HepG2 (cell line): ENCODE results near the gene ANAPC10. TPM values are rescaled to one million over a fixed set of nuclear protein-coding genes. Genes with fewer than 3 reads are reported as not detected.

ENCODE experiments used
- ATAC-seq: fragments of 200-7000 bp; cut with Tn5 transposase; 3 replicates; pipeline ENCODE4 v1.9.1; 2020; ENCODE audit warnings: mild to moderate bottlenecking, moderate library complexity
- BruUV-seq: library from RNA; stranded (reverse); fragments of 400-500 nt; replicated peaks from 2 replicates; lab custom pipeline; 2021; lab: Mats Ljungman, UMichigan
- CTCF ChIA-PET: fragments of 300-600 bp; formaldehyde crosslinking; extraction: SDS; loops from one replicate; lab custom pipeline; 2021; ENCODE audit warnings: low total read pairs, inconsistent platforms, low intra/inter-chr PET ratio; lab: Yijun Ruan, JAX
- POLR2A ChIA-PET: fragments of 350-600 bp; sonication (Branson Sonifier 250); formaldehyde crosslinking; loops from one replicate; lab custom pipeline; 2020; ENCODE audit warnings: antibody characterized with exemption, inconsistent platforms; lab: Yijun Ruan, JAX
- DNase-seq: peaks from one replicate; pipeline ENCODE4 v3.0.0-alpha.2; 2015; ENCODE audit warnings: low spot score
- FAIRE-seq: peaks from 3 replicates; lab custom pipeline; 2011; peaks lifted over from hg19 to GRCh38; lab: Jason Lieb, UNC
- H2AFZ ChIP-seq: one replicate; pipeline ENCODE4 v1.6.1; 2011; ENCODE audit warnings: low read length, inconsistent platforms
- H3K27ac ChIP-seq: fragments of 300-600 bp; 3 replicates; pipeline ENCODE4 v1.8.0; 2011; ENCODE audit warnings: mixed run types, mild to moderate bottlenecking, mixed read lengths, low read length, inconsistent platforms; ENCODE audit not compliant: insufficient read depth; ENCODE audit errors: extremely low read length
- H3K27me3 ChIP-seq, 2 experiments: fragments of 200-600 bp in 1 of 2; 2 replicates in 1 of 2; 3 replicates in 1 of 2; pipeline versions ENCODE4 v1.6.0 to v1.8.0; 2011; ENCODE audit warnings: low read length in 2 of 2, mild to moderate bottlenecking in 2 of 2, moderate library complexity in 2 of 2, inconsistent platforms in 1 of 2; ENCODE audit not compliant: insufficient read depth in 2 of 2, control insufficient read depth in 1 of 2
- H3K36me3 ChIP-seq, 2 experiments: fragments of 200-600 bp in 1 of 2; replicated peaks in 1 of 2; 2 replicates in 1 of 2; 3 replicates in 1 of 2; pipeline versions ENCODE4 v1.5.1 to v1.8.0; 2011; ENCODE audit warnings: low read length in 2 of 2, inconsistent platforms in 1 of 2; ENCODE audit not compliant: insufficient read depth in 2 of 2, control insufficient read depth in 1 of 2
- H3K4me1 ChIP-seq: 2 replicates; pipeline ENCODE4 v1.5.1; 2012; ENCODE audit warnings: low read length, inconsistent platforms; ENCODE audit not compliant: insufficient read depth
- H3K4me2 ChIP-seq: 2 replicates; pipeline ENCODE4 v1.6.0; 2011; ENCODE audit warnings: low read depth, low read length, inconsistent platforms
- H3K4me3 ChIP-seq, 3 experiments: fragments of 200-600 bp in 1 of 3; sonication (generic), shearing (Covaris generic) in 1 of 3; replicated peaks in 1 of 3; 2 replicates each; pipeline ENCODE4 v1.5.1; 2011 to 2016; ENCODE audit warnings: low read length in 3 of 3, inconsistent platforms in 2 of 3, low read depth in 2 of 3, mild to moderate bottlenecking in 2 of 3, control low read depth in 1 of 3, mixed read lengths in 1 of 3; ENCODE audit not compliant: insufficient read depth in 1 of 3
- H3K79me2 ChIP-seq: one replicate; pipeline ENCODE4 v1.6.1; 2011; ENCODE audit warnings: low read length, inconsistent platforms; ENCODE audit not compliant: insufficient read depth
- H3K9ac ChIP-seq: 2 replicates; pipeline ENCODE4 v1.6.0; 2011; ENCODE audit warnings: mild to moderate bottlenecking, low read depth, low read length, inconsistent platforms; ENCODE audit not compliant: insufficient read depth
- H3K9me3 ChIP-seq: 2 replicates; pipeline ENCODE4 v1.5.1; 2012; ENCODE audit warnings: mild to moderate bottlenecking, low read length
- H4K20me1 ChIP-seq: 2 replicates; pipeline ENCODE4 v1.6.0; 2011; ENCODE audit warnings: inconsistent platforms, mild to moderate bottlenecking, low read length, moderate library complexity; ENCODE audit not compliant: insufficient read depth
- EED ChIP-seq: sonication (generic); formaldehyde crosslinking; IDR thresholded peaks from 2 replicates; pipeline ENCODE4 v1.5.0; 2020; ENCODE audit warnings: mild to moderate bottlenecking, missing genetic modification reagents
- KDM5B ChIP-seq: sonication (generic); formaldehyde crosslinking; IDR thresholded peaks from 2 replicates; pipeline ENCODE4 v1.4.0; 2020; ENCODE audit warnings: missing genetic modification reagents, mild to moderate bottlenecking, borderline replicate concordance
- NFE2L1 ChIP-seq: sonication (generic); formaldehyde crosslinking; IDR thresholded peaks from 2 replicates; pipeline ENCODE4 v1.4.0; 2020; ENCODE audit warnings: missing genetic modification reagents, mild to moderate bottlenecking, borderline replicate concordance
- SRSF4 ChIP-seq: fragments of 200-400 bp; formaldehyde crosslinking; IDR thresholded peaks from one replicate; pipeline ENCODE4 v1.6.1; 2018; ENCODE audit warnings: mild to moderate bottlenecking, low read depth, low read length, moderate library complexity; ENCODE audit not compliant: poor library complexity, severe bottlenecking
- TEAD2 ChIP-seq: sonication (generic); formaldehyde crosslinking; IDR thresholded peaks from 2 replicates; pipeline ENCODE4 v1.9.0; 2021; ENCODE audit warnings: missing genetic modification reagents
- TOE1 ChIP-seq: sonication (generic); formaldehyde crosslinking; IDR thresholded peaks from 2 replicates; pipeline ENCODE4 v1.4.0; 2020; ENCODE audit warnings: mild to moderate bottlenecking, missing genetic modification reagents
- TRIM24 ChIP-seq: sonication (generic); formaldehyde crosslinking; IDR thresholded peaks from 2 replicates; pipeline ENCODE4 v1.8.0; 2022; ENCODE audit warnings: mild to moderate bottlenecking, missing genetic modification reagents
- ZBTB38 ChIP-seq: sonication (generic); formaldehyde crosslinking; IDR thresholded peaks from 2 replicates; pipeline ENCODE4 v1.5.1; 2020; ENCODE audit warnings: mild to moderate bottlenecking, missing genetic modification reagents
- ZHX1 ChIP-seq: sonication (generic); formaldehyde crosslinking; IDR thresholded peaks from 2 replicates; pipeline ENCODE4 v1.8.1; 2022; ENCODE audit warnings: low read depth, mild to moderate bottlenecking, missing genetic modification reagents
- ZNF224 ChIP-seq: sonication (generic); formaldehyde crosslinking; IDR thresholded peaks from 2 replicates; pipeline ENCODE4 v1.5.0; 2020; ENCODE audit warnings: mild to moderate bottlenecking, missing genetic modification reagents
- ZNF24 ChIP-seq: fragments of 450-650 bp; IDR thresholded peaks from 2 replicates; pipeline ENCODE4 v1.6.1; 2017; ENCODE audit warnings: antibody characterized with exemption, mild to moderate bottlenecking
- ZNF546 ChIP-seq: sonication (generic); formaldehyde crosslinking; conservative IDR thresholded peaks from 2 replicates; pipeline ENCODE4 v1.8.1; 2023; ENCODE audit warnings: mild to moderate bottlenecking, missing genetic modification reagents
- ZNF577 ChIP-seq: sonication (generic); formaldehyde crosslinking; IDR thresholded peaks from 2 replicates; pipeline ENCODE4 v1.4.0; 2020; ENCODE audit warnings: mild to moderate bottlenecking, low read depth, missing genetic modification reagents, borderline replicate concordance
- WGBS: methylation state at CpG from one replicate; pipeline ENCODE4 v1.1.6; 2017; ENCODE audit warnings: low lambda C conversion rate; 5-methylcytosine and 5-hydroxymethylcytosine counted together
- in situ Hi-C: cut with HindIII; loops from 2 replicates; pipeline ENCODE4 v1.10.0; 2017; ENCODE audit warnings: low pct_unique_long_range_greater_than_20kb; ENCODE audit not compliant: extremely low pct_ligation_motif_present
- intact Hi-C: fragments of 100-400 bp; cut with micrococcal nuclease; formaldehyde crosslinking; loops from one replicate; pipeline ENCODE4 v1.10.0; 2022; ENCODE audit not compliant: unreplicated experiment
- polyA plus RNA-seq, 8 experiments: library from polyadenylated mRNA; depleted of rRNA in 3 of 8; stranded (reverse) in 7 of 8; unstranded in 1 of 8; fragments of >200 nt; fragmentation: Illumina TruSeq in 4 of 8; extraction: Trizol in 4 of 8; gene quantifications; 2 replicates each; pipeline versions ENCODE4 v1.2.1 to v1.2.3, GENCODE V29; 2011 to 2016; ENCODE audit warnings: low read depth in 4 of 8, missing spikeins in 1 of 8, mixed read lengths in 1 of 8; ENCODE audit not compliant: insufficient read depth in 1 of 8
- total RNA-seq, 5 experiments: library from RNA; depleted of rRNA; stranded (reverse); fragments of >200 nt; fragmentation: Illumina TruSeq; extraction: Trizol; gene quantifications; 2 replicates each; pipeline ENCODE4 v1.2.3, GENCODE V29; 2016; ENCODE audit warnings: low read depth in 1 of 5
- TF ChIP-seq, protein P1 (sequence below), 2 experiments: fragments of 450-650 bp in 1 of 2; sonication (generic) in 1 of 2; formaldehyde crosslinking in 1 of 2; IDR thresholded peaks; 2 replicates each; pipeline versions ENCODE4 v1.6.1 to v1.8.0; 2016 to 2022; ENCODE audit warnings: antibody characterized with exemption in 1 of 2, mild to moderate bottlenecking in 1 of 2, missing genetic modification reagents in 1 of 2

ANAPC10 gene
- total and polyA plus RNA-seq, 2 of the 13 experiments (the other 11 are each of a cell fraction or from before 2014, with no cell fraction given): 21.9 to 32.7 TPM

GRCh38 chr4:144970597-144970996, 127.4 kb downstream of the ANAPC10 start:
- ATAC-seq (no peak), FAIRE-seq (no peak), DNase-seq (no peak)
- BruUV-seq: no TSS peak
- in situ Hi-C loops: no loop called here
- Histone ChIP-seq H3K36me3 (no peaks in the 10 kb centered on the region), H2AFZ (no peak overlapping the region), H3K9ac (no peak overlapping the region), H3K4me1 (no peaks in the 10 kb centered on the region), H3K27ac (no peak overlapping the region), H3K79me2 (no peaks in the 10 kb centered on the region), H3K9me3 (no peaks in the 10 kb centered on the region), H3K27me3 (no peaks in the 10 kb centered on the region), H3K4me2 (no peak overlapping the region), H4K20me1 (no peaks in the 10 kb centered on the region), H3K4me3 (no peak overlapping the region)
- CTCF ChIA-PET: no interaction called here
- intact Hi-C loops: no loop called here
- WGBS: 0% methylated on average over 1 of the region's 1 CpG
- POLR2A ChIA-PET: no interaction called here
- no peak for TF ChIP-seq ZNF24
- TF ChIP-seq, protein P1, sequence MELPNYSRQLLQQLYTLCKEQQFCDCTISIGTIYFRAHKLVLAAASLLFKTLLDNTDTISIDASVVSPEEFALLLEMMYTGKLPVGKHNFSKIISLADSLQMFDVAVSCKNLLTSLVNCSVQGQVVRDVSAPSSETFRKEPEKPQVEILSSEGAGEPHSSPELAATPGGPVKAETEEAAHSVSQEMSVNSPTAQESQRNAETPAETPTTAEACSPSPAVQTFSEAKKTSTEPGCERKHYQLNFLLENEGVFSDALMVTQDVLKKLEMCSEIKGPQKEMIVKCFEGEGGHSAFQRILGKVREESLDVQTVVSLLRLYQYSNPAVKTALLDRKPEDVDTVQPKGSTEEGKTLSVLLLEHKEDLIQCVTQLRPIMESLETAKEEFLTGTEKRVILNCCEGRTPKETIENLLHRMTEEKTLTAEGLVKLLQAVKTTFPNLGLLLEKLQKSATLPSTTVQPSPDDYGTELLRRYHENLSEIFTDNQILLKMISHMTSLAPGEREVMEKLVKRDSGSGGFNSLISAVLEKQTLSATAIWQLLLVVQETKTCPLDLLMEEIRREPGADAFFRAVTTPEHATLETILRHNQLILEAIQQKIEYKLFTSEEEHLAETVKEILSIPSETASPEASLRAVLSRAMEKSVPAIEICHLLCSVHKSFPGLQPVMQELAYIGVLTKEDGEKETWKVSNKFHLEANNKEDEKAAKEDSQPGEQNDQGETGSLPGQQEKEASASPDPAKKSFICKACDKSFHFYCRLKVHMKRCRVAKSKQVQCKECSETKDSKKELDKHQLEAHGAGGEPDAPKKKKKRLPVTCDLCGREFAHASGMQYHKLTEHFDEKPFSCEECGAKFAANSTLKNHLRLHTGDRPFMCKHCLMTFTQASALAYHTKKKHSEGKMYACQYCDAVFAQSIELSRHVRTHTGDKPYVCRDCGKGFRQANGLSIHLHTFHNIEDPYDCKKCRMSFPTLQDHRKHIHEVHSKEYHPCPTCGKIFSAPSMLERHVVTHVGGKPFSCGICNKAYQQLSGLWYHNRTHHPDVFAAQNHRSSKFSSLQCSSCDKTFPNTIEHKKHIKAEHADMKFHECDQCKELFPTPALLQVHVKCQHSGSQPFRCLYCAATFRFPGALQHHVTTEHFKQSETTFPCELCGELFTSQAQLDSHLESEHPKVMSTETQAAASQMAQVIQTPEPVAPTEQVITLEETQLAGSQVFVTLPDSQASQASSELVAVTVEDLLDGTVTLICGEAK (IDR thresholded peaks at IDR 0.05): no peak
- TF ChIP-seq, protein P1 (CRISPR knock-in tag; IDR thresholded peaks at IDR 0.05): no peak
- TF ChIP-seq ZNF577 (CRISPR knock-in tag): no peak
- TF ChIP-seq NFE2L1 (CRISPR knock-in tag): no peak
- TF ChIP-seq ZNF546: no peak
- TF ChIP-seq TOE1 (CRISPR knock-in tag): no peak
- TF ChIP-seq TRIM24 (CRISPR knock-in tag): no peak
- TF ChIP-seq SRSF4: no peak
- no peak for TF ChIP-seq KDM5B (CRISPR knock-in tag)
- TF ChIP-seq TEAD2 (CRISPR knock-in tag): no peak
- TF ChIP-seq ZNF224 (CRISPR knock-in tag): no peak
- TF ChIP-seq ZBTB38 (CRISPR knock-in tag): no peak
- TF ChIP-seq EED (CRISPR knock-in tag): no peak
- no peak for TF ChIP-seq ZHX1 (CRISPR knock-in tag)
